GM21367 (cell line): ENCODE measurements around the gene PARP3.
A peak's percentile ranks its signal among the peaks of the same experiment; 100 is the strongest.
"Not testable (repeated sequence)": the region's sequence is repeated elsewhere in the genome, so short reads cannot be mapped to it uniquely, and the experiment has no call there.

ENCODE experiments used
- ATAC-seq: cut with Tn5 transposase; IDR thresholded peaks from one replicate; pipeline ENCODE4 v1.9.1; 2021; ENCODE audit not compliant: unreplicated experiment

The PARP3 gene

GRCh38 chr3:51941798-51942602 is at the start of gene PARP3, which contains the start of gene RRP9:
PARP3 (plus strand) TSS chr3:51942363; CDS start chr3:51943356, 993 bp downstream.
RRP9 (minus strand) TSS chr3:51941904; CDS start chr3:51941867, 37 bp downstream.
- peak; percentile 82 for ATAC-seq

- no peak for ATAC-seq
These were observed 47.8 kb upstream of the PARP3 start for GRCh38 chr3:51894391-51894790.

- ATAC-seq: no peak
These were observed 47.2 kb upstream of the PARP3 start for GRCh38 chr3:51894939-51895338.

GRCh38 chr3:51896607-51897305 is 45.4 kb upstream of the PARP3 start:
- no peak for ATAC-seq

GRCh38 chr3:51897391-51897790 is 44.8 kb upstream of the PARP3 start:
- ATAC-seq: no peak

- not testable (repeated sequence) for ATAC-seq
These were observed 42.1 kb upstream of the PARP3 start for GRCh38 chr3:51900043-51900442.

GRCh38 chr3:51902361-51902760 is 39.8 kb upstream of the PARP3 start:
- ATAC-seq: not testable (repeated sequence)

GRCh38 chr3:51904034-51904823 is 37.9 kb upstream of the PARP3 start:
- ATAC-seq: no peak

GRCh38 chr3:51908026-51908425 is 34.1 kb upstream of the PARP3 start:
- no peak for ATAC-seq

GRCh38 chr3:51916418-51916817 is 25.7 kb upstream of the PARP3 start:
- ATAC-seq: no peak

- ATAC-seq: no peak
These were observed 21.0 kb upstream of the PARP3 start for GRCh38 chr3:51921081-51921578.

- no peak for ATAC-seq
These were observed 14.8 kb upstream of the PARP3 start for GRCh38 chr3:51927061-51927977.

GRCh38 chr3:51928438-51928837 is 13.7 kb upstream of the PARP3 start:
- no peak for ATAC-seq

- not testable (repeated sequence) for ATAC-seq
These were observed 13.2 kb upstream of the PARP3 start for GRCh38 chr3:51928981-51929380.

- ATAC-seq: no peak
These were observed 12.7 kb upstream of the PARP3 start for GRCh38 chr3:51929420-51930003.

- ATAC-seq: no peak
These were observed 11.7 kb upstream of the PARP3 start for GRCh38 chr3:51930439-51930838.

GRCh38 chr3:51931756-51932155 is 10.4 kb upstream of the PARP3 start:
- no peak for ATAC-seq

GRCh38 chr3:51932471-51933370 is 9.4 kb upstream of the PARP3 start:
- no peak for ATAC-seq
